Mesodermal cell (in vitro differentiated cells): ENCODE results near the gene HES5.

Experiments
- H3K27ac ChIP-seq: 2 replicates; pipeline ENCODE4 v1.7.0; 2013; ENCODE audit warnings: mild to moderate bottlenecking, low read depth, low read length, moderate library complexity; ENCODE audit not compliant: severe bottlenecking
- H3K36me3 ChIP-seq: 2 replicates; pipeline ENCODE4 v1.7.1; 2013; ENCODE audit warnings: mild to moderate bottlenecking, low read length, moderate library complexity; ENCODE audit not compliant: control insufficient read depth, insufficient read depth
- H3K4me1 ChIP-seq: one replicate; pipeline ENCODE4 v1.7.1; 2013; ENCODE audit warnings: mild to moderate bottlenecking, low read length; ENCODE audit not compliant: insufficient read depth, control insufficient read depth, poor library complexity, severe bottlenecking
- H3K4me3 ChIP-seq: 2 replicates; pipeline ENCODE4 v1.7.0; 2013; ENCODE audit warnings: low read length, control low read depth, mild to moderate bottlenecking; ENCODE audit not compliant: insufficient read depth, poor library complexity, severe bottlenecking; ENCODE audit errors: extremely low read depth
- H3K9me3 ChIP-seq: 2 replicates; pipeline ENCODE4 v1.7.1; 2013; ENCODE audit warnings: mild to moderate bottlenecking, low read length, moderate library complexity; ENCODE audit not compliant: control insufficient read depth
- WGBS, 2 experiments: methylation state at CpG; one replicate each; pipeline ENCODE4 v1.1.5; 2013; ENCODE audit warnings: missing lambda C conversion rate in 2 of 2; ENCODE audit not compliant: insufficient coverage in 2 of 2; 5-methylcytosine and 5-hydroxymethylcytosine counted together

Gene HES5

DNA sequence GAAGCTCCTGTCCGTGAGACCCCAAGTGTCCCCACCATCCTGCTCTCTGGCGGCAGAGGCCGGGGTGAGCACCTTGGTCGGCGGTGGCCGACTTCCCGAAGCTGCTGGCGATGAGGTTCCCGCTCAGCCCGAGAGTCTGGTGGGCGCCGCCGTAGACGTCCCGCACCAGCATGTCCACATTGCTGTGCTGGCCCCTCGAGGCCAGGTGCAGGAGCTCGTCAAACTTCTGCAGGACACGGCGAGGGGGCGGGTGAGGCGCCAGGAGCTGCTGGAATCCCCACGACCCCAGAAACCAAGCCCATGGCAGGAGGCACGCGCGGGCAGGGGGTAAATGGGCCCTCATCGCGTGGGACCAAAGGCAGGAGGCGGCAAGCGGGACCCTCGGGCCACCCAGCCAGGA, 10.3 kb downstream of the HES5 start:
- Histone ChIP-seq H3K4me3 (no peak overlapping the region), H3K36me3 (peaks cover 86% of the 10 kb centered on the region), H3K27ac (no peak overlapping the region), H3K4me1 (peaks cover 23% of the 10 kb centered on the region), H3K9me3 (no peaks in the 10 kb centered on the region)
- WGBS, 2 experiments: 96 to 98% methylated on average over 26 to 30 of the region's 30 CpGs

DNA sequence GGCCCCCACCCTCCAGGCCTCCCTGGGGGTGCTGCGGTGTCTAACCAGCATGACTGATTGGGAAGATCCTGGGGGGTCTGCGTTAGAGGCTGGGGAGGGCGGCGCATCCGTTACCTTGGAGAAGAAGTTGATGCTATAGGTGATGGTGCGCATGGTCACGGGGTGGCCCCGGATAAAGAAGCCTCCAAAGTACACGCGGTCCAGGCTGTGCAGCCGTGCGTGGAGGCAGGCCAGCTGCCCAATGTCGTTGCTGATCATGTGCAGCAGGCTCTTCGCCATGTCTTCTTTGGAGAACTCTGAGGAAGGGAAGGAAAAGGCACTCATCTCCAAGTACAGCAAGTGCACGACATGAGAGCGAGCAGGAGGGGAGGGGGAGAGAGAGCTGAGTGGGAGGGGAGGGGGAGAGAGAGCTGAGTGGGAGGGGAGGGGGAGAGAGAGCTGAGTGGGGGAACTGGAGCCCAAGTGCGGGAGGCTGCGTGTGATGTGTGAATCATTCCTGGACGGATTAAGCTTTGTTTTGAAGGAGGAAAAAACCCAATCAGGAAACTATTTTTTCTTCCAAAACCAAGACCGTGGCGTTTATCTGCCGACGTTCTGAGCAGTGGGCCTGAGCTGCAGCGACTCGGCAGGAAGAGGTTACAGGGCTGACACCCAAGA, 10.9 kb downstream of the HES5 start:
- 95 to 97% methylated on average over 21 to 23 of the region's 25 CpGs for WGBS, 2 experiments
- no peak overlapping the region for H3K4me3 ChIP-seq
- no peak overlapping the region for H3K27ac ChIP-seq
- peaks cover 17% of the 10 kb centered on the region for H3K4me1 ChIP-seq
- peaks cover 88% of the 10 kb centered on the region for H3K36me3 ChIP-seq
- no peaks in the 10 kb centered on the region for H3K9me3 ChIP-seq

DNA sequence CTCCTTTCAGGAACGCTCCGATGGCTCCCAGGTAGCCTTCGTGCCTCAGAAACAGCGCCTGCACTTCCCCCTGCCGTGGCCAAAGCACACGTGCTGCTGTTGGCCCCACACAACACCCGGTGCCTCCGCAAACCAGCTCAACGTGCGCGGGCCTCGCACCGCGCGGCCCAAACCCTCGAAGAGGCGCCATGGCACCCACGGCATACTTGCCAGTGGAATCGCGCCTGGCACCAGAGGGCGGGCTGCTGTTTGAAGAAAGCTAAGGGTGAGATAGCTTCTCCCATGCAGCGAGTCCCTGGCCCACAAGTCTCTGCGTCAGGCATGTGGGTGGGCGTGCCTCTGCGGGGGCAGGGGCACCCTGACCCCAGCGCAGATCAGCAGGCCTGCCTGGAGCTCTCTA, 11.5 kb downstream of the HES5 start:
- H3K36me3 ChIP-seq: peaks cover 93% of the 10 kb centered on the region
- no peak overlapping the region for H3K4me3 ChIP-seq
- no peak overlapping the region for H3K27ac ChIP-seq
- no peaks in the 10 kb centered on the region for H3K9me3 ChIP-seq
- WGBS, 2 experiments: 97 to 98% methylated on average over 26 of the region's 26 CpGs
- H3K4me1 ChIP-seq: peaks cover 11% of the 10 kb centered on the region

DNA sequence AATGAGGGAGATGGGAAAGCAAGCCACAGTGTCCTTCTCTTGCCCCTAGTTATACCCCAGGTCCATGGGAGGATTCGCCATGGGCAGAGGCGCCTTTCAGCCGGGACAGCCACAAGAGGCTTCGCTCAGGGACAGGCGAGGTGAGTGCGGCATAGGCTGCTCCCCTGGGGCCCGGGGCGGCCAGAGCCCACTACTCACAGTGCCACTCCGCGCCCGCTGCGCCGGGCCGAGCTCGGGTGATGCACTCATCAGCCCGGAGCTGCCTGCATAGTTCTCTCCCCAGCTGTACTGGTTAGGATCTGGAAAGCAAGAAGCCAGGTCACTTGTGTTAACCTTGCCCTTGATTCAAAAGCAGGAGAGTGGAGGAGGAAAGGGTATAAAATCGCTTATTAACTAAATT, 12.1 kb downstream of the HES5 start:
- WGBS, 2 experiments: 94 to 97% methylated on average over 10 to 16 of the region's 17 CpGs
- Histone ChIP-seq H3K27ac (no peak overlapping the region), H3K9me3 (no peaks in the 10 kb centered on the region), H3K4me3 (no peak overlapping the region), H3K36me3 (peaks cover 94% of the 10 kb centered on the region), H3K4me1 (peaks cover 5% of the 10 kb centered on the region)

DNA sequence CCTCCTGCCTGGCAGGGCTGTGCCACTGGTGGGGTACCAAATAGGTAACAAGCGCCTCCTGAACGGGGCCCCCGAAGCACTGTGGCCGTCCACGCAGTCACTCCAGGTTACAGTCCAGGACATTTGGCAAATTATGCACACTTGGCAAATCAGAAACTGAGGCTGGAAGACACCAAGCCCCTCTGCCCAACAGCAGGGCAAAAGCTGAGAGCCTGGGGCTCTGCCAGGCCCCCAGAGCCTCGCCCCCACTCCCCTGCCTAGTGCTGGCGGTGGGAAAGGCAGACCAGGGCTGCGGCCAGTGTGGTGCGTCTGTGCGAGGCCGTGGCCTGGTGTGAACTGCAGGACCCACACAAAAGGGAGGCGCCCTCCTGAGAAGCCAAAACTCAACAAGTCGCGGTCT, 13.1 kb downstream of the HES5 start:
- no peaks in the 10 kb centered on the region for H3K9me3 ChIP-seq
- H3K4me3 ChIP-seq: no peak overlapping the region
- H3K36me3 ChIP-seq: peaks cover 96% of the 10 kb centered on the region
- 95 to 99% methylated on average over 14 of the region's 14 CpGs for WGBS, 2 experiments
- H3K4me1 ChIP-seq: peaks cover 5% of the 10 kb centered on the region
- no peak overlapping the region for H3K27ac ChIP-seq

DNA sequence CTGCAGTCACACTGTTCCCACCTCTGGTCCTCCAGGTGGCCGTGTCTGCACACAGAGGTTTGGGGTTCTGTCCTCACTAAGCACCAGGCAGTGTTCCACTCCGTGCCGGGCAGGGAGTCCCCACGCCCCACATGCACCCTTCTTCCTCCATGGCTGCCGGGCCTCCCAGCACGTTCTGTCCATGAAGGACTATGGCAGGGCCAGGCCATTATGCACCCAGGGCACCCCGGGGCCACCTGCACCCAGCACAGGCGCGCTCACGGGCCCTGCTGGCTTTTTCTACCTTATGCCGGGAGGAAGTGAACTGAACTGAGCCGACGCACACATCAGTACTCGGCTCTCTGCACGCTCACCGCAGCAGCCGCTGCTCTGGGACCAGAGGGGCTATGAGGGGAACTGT, 13.9 kb downstream of the HES5 start:
- H3K9me3 ChIP-seq: no peaks in the 10 kb centered on the region
- WGBS, 2 experiments: 91 to 97% methylated on average over 17 of the region's 17 CpGs
- no peak overlapping the region for H3K27ac ChIP-seq
- H3K4me3 ChIP-seq: no peak overlapping the region
- H3K4me1 ChIP-seq: peaks cover 5% of the 10 kb centered on the region
- H3K36me3 ChIP-seq: peaks cover 94% of the 10 kb centered on the region

DNA sequence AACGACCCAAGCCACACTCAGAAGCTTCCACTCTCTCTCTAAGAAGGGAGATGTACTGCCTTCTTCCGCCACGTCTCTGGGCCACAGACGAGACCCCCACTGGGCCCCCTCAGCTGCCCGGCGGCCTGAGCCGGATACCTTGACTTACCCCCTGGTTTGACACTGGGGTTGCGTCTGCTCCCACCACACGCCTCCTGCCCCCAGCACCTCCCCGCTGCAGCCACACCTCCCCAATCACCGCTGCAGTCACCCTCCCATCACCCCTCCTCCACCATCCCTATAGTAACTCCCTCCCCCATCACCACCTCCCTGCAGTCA, 14.3 kb downstream of the HES5 start:
- no peaks in the 10 kb centered on the region for H3K9me3 ChIP-seq
- WGBS, 2 experiments: 84 to 97% methylated on average over 9 to 11 of the region's 11 CpGs
- H3K4me3 ChIP-seq: no peak overlapping the region
- peaks cover 94% of the 10 kb centered on the region for H3K36me3 ChIP-seq
- H3K27ac ChIP-seq: no peak overlapping the region
- H3K4me1 ChIP-seq: peaks cover 5% of the 10 kb centered on the region

DNA sequence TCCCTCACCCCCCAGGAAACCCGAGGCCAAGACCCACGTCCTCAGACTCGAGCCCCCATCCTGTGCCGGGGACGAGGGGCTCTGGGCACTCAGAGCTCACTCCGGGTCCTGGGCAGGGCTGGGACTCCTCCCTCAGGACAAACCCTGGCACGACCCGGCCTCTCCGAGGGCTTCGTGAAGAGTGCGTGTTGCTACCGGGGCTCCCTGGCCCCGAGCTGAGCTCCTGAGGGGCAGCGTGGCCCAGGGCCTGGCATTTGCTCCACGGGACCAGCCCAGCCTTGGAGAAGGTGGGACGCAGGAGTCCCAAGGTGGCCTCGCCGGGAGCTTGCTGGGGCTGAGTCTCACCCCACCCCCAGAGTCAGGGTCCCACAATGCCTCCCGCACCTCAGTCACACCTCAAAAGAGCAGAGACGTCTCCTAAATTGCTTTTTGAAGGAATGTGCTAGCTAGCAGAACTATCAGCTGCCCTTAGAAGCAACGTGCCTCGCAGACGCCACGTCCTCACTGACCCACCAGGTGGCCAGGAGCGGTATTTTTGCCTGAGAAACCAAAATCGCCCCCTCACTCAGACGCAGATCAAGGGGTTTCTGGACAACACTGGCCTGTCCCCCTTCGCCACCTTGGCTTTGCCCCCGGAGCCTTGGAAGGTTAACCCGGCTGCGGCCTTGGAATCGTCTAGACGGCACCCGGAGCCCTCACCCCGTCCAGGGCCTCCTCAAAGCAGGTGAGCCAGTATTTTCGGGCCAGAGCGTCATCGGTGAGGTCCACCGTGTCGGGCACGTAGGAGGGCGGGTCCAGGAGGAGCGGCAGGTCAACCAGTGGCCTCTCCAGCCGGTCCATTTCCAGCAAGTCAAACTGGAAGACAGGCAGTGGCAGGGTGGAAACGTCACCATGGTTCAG, 14.9 kb downstream of the HES5 start:
- 92 to 95% methylated on average over 31 to 44 of the region's 45 CpGs for WGBS, 2 experiments
- H3K9me3 ChIP-seq: no peaks in the 10 kb centered on the region

DNA sequence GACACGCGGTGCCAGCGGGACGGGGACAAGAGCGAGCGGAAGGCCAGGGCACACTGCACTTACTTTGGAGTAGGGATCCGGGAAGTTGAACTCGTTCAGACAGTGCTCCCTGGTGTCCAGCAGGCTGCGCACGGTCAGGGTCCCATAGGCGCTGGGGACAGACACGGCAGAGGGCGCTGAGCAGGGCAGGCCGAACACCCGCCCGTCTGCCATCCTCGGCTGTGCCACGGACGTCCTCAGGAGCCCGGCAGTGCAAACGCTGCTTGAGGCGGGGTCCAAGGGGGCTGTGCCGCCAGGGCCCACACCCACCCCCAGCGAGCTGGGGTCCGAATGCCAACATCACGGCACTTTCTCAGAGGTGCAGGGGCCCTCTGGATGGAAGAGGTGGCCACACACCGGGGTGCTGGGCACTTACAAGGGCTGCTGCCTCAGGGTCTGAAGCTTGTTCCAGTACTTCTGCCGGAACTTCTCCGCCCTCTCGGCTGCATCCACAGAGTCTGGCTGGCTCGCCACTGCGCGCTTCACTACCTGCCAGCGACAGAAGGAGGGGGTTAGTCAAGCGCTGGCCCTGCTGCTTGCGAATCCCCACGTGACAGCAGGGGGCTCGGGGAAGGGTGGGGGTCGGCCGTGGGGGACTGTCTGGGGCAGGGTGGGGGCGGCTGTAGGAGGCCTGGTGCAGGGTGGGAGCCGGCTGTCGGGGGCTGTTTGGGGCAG, 16.0 kb downstream of the HES5 start:
- peaks cover 93% of the 10 kb centered on the region for H3K36me3 ChIP-seq
- H3K9me3 ChIP-seq: no peaks in the 10 kb centered on the region
- WGBS, 2 experiments: 97 to 98% methylated on average over 16 to 37 of the region's 43 CpGs
- H3K27ac ChIP-seq: no peak overlapping the region
- no peak overlapping the region for H3K4me3 ChIP-seq
- peaks cover 3% of the 10 kb centered on the region for H3K4me1 ChIP-seq

More for the DNA sequence above, 14.9 kb downstream of the HES5 start:
- H3K4me1 ChIP-seq: peaks cover 5% of the 10 kb centered on the region
- peaks cover 94% of the 10 kb centered on the region for H3K36me3 ChIP-seq
- H3K4me3 ChIP-seq: no peak overlapping the region
- no peak overlapping the region for H3K27ac ChIP-seq

DNA sequence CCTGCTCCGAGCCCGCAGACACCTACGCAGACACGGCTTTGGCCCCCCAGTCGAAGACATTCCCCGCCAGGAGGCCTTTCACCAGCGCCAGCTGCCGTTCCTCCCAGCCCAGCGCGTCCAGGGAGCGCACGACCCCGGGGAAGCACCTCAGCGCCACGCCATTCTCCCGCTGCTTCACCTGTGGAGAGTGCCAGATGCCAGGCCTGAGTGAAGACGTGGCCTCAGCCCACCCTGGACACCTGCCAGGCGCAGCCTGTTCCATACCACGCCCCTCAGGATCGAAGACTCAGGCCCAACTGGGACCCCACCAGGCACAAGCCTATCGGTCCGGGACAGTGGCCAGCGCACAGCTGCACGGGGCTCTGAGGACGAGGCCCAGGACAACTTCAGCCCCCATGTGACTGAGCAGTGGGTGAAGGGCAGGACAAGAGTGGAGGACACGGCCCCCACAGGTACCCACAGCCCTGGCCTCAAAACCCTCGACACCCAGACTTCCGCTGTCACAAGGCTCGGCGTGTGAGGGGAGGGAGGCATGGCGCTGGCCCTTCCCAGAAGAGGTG, 17.1 kb downstream of the HES5 start:
- H3K27ac ChIP-seq: no peak overlapping the region
- H3K4me3 ChIP-seq: no peak overlapping the region
- WGBS, 2 experiments: 90 to 94% methylated on average over 30 to 31 of the region's 31 CpGs
- H3K36me3 ChIP-seq: peaks cover 85% of the 10 kb centered on the region
- H3K4me1 ChIP-seq: no peaks in the 10 kb centered on the region
- H3K9me3 ChIP-seq: no peaks in the 10 kb centered on the region
